Measurements from ENCODE around the gene CREBRF.

The CREBRF gene

GRCh38 chr5:173101245-173101644 lies 45.1 kb downstream of the CREBRF start:
- Histone ChIP-seq H3F3A (ENCODE audit: insufficient read depth, low read length) (no peaks in the 10 kb centered on the region), H3K4me3 (ENCODE audit: low read length) (no peak overlapping the region), H3K4me1 (ENCODE audit: low read length) (no peaks in the 10 kb centered on the region), H3K9ac (ENCODE audit: low read length) (no peak overlapping the region), H3K27ac (ENCODE audit: low read length) (no peak overlapping the region), H2AFZ (ENCODE audit: low read length) (no peak overlapping the region), H3K79me2 (ENCODE audit: low read length) (no peaks in the 10 kb centered on the region), H4K20me1 (ENCODE audit: insufficient read depth, low read length) (no peaks in the 10 kb centered on the region), H3K9me2 (replicated peaks; ENCODE audit: insufficient read depth, low read length) (no peaks in the 10 kb centered on the region), H3K9me3 (replicated peaks; ENCODE audit: insufficient read depth, low read length) (no peaks in the 10 kb centered on the region), H3K27me3 (replicated peaks; ENCODE audit: insufficient read depth, low read length) (no peaks in the 10 kb centered on the region), H3K36me3 (replicated peaks; ENCODE audit: insufficient read depth, low read length) (no peaks in the 10 kb centered on the region), H3K4me2 (ENCODE audit: low read depth, low read length) (no peak overlapping the region)
- TF ChIP-seq EZH2phosphoT487 (IDR thresholded peaks at IDR 0.05; ENCODE audit: low read length) (no peak), EZH2 (optimal IDR thresholded peaks at IDR 0.05; ENCODE audit: low read depth, low read length) (no peak), CTCF (IDR thresholded peaks at IDR 0.05; ENCODE audit: low read length) (no peak)
- DNase-seq = no peak

- Histone ChIP-seq H3K4me1 (ENCODE audit: low read length) (no peaks in the 10 kb centered on the region), H3K36me3 (replicated peaks; ENCODE audit: insufficient read depth, low read length) (no peaks in the 10 kb centered on the region), H3K27ac (ENCODE audit: low read length) (no peak overlapping the region)
These were observed 47.3 kb downstream of the CREBRF start for GRCh38 chr5:173103411-173103810.

GRCh38 chr5:173108914-173109313 lies 52.8 kb downstream of the CREBRF start:
- no peaks in the 10 kb centered on the region for H3K9me3 ChIP-seq (replicated peaks; ENCODE audit: insufficient read depth, low read length)
- H3K27ac ChIP-seq (ENCODE audit: low read length) = no peak overlapping the region
- H3K36me3 ChIP-seq (replicated peaks; ENCODE audit: insufficient read depth, low read length) = no peaks in the 10 kb centered on the region

More at GRCh38 chr5:173103411-173103810, 47.3 kb downstream of the CREBRF start:
- H3K27me3 ChIP-seq (replicated peaks; ENCODE audit: insufficient read depth, low read length) = no peaks in the 10 kb centered on the region
- H3K4me2 ChIP-seq (ENCODE audit: low read depth, low read length) = no peak overlapping the region
- TF ChIP-seq CTCF (IDR thresholded peaks at IDR 0.05; ENCODE audit: low read length) (no peak), EZH2 (optimal IDR thresholded peaks at IDR 0.05; ENCODE audit: low read depth, low read length) (no peak), EZH2phosphoT487 (IDR thresholded peaks at IDR 0.05; ENCODE audit: low read length) (no peak)
- H3K4me3 ChIP-seq (ENCODE audit: low read length) = no peak overlapping the region
- H2AFZ ChIP-seq (ENCODE audit: low read length) = no peak overlapping the region
- no peaks in the 10 kb centered on the region for H4K20me1 ChIP-seq (ENCODE audit: insufficient read depth, low read length)
- no peaks in the 10 kb centered on the region for H3F3A ChIP-seq (ENCODE audit: insufficient read depth, low read length)
- DNase-seq = no peak
- H3K9me2 ChIP-seq (replicated peaks; ENCODE audit: insufficient read depth, low read length) = no peaks in the 10 kb centered on the region
- H3K9me3 ChIP-seq (replicated peaks; ENCODE audit: insufficient read depth, low read length) = no peaks in the 10 kb centered on the region
- H3K9ac ChIP-seq (ENCODE audit: low read length) = no peak overlapping the region
- H3K79me2 ChIP-seq (ENCODE audit: low read length) = no peaks in the 10 kb centered on the region

More at GRCh38 chr5:173108914-173109313, 52.8 kb downstream of the CREBRF start:
- no peaks in the 10 kb centered on the region for H3K4me1 ChIP-seq (ENCODE audit: low read length)
- H3K4me3 ChIP-seq (ENCODE audit: low read length) = no peak overlapping the region
- no peak for DNase-seq
- H3K27me3 ChIP-seq (replicated peaks; ENCODE audit: insufficient read depth, low read length) = no peaks in the 10 kb centered on the region
- TF ChIP-seq EZH2phosphoT487 (IDR thresholded peaks at IDR 0.05; ENCODE audit: low read length) (no peak), CTCF (IDR thresholded peaks at IDR 0.05; ENCODE audit: low read length) (no peak), EZH2 (optimal IDR thresholded peaks at IDR 0.05; ENCODE audit: low read depth, low read length) (no peak)
- no peak overlapping the region for H3K9ac ChIP-seq (ENCODE audit: low read length)
- H3K79me2 ChIP-seq (ENCODE audit: low read length) = no peaks in the 10 kb centered on the region
- H3F3A ChIP-seq (ENCODE audit: insufficient read depth, low read length) = no peaks in the 10 kb centered on the region
- H4K20me1 ChIP-seq (ENCODE audit: insufficient read depth, low read length) = no peaks in the 10 kb centered on the region
- no peak overlapping the region for H2AFZ ChIP-seq (ENCODE audit: low read length)
- no peak overlapping the region for H3K4me2 ChIP-seq (ENCODE audit: low read depth, low read length)
- no peaks in the 10 kb centered on the region for H3K9me2 ChIP-seq (replicated peaks; ENCODE audit: insufficient read depth, low read length)

Data from MM.1S (cell line).